Dermis microvascular lymphatic vessel endothelial cell (primary cell): ENCODE results near the gene IFRD2. TPM values are rescaled to one million over a fixed set of nuclear protein-coding genes. Genes with fewer than 3 reads are reported as not detected.
"Not testable (repeated sequence)": the region's sequence is repeated elsewhere in the genome, so short reads cannot be mapped to it uniquely, and the experiment has no call there.

Experiments used
- DNase-seq, 2 donors: peaks; one replicate each; pipeline versions ENCODE4 v3.0.0 to v3.0.0-alpha.2; 2010; ENCODE audit warnings: low read depth in 2 of 2
- total RNA-seq: library from RNA; depleted of rRNA; stranded (reverse); fragments of >200 nt; gene quantifications from 2 replicates; pipeline ENCODE4 v1.2.1, GENCODE V29; 2014

Gene IFRD2
- total RNA-seq, 1 donor from 2014 or later: 117 TPM

DNA sequence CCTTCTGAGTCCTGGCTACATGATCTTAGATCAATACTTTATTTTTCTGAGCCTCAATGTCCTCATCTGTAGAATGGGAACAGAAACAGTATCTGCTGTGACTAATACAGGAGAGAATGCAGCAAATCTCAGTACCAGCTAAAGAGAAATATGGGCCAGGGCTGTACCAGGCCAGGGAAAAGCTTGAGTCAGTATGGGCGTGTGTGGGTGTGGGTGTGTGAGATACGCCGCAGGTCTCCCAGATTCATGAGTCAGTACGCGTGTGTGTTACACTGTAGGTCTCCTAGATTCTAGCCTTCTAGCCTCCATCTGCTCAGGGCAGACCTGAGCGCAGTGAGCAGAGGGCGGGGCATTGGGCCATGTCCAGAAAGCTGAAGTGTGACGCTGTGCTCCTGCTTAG, 41.0 kb downstream of the IFRD2 start:
- peak in 1 of 2 donors; percentile 82 for DNase-seq

DNA sequence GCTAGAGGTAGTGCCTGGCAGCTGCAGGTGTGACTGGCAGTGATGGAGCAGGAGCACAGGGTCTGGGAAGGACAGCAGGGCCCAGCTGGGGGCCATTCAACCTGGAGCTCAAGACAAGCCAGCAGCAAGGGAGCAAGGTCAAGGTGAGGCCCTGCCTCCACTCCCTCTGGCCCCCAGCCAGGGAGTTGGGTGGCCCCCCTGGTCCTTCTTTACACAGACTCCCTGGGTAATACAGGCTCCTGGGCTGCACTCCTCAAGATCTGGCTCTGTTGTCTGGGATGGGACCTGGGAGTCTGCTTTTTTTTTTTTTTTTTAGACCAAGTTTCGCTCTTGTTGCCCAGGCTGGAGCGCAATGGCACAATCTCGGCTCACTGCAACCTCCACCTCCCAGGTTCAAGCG, 41.7 kb downstream of the IFRD2 start:
- DNase-seq: no peak

DNA sequence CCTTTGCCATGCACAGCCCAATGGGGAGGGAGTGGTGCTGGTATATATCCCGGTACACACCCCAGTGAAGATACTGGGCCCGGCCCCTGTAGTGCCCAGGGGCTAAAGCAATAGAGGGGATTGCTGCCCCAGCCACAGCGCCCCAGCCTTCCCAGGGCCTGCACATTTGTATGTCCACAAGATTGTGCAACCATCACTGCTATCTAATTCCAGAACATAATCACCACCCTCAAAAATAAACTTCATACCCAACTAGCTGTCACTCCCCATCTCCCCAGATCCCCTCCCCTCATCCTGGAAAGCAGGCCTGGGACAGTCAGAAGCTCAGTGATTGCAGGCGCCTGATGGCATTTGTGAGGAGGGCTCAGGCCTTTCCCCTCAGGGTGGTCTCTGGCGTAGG, 42.8 kb downstream of the IFRD2 start:
- no peak for DNase-seq

DNA sequence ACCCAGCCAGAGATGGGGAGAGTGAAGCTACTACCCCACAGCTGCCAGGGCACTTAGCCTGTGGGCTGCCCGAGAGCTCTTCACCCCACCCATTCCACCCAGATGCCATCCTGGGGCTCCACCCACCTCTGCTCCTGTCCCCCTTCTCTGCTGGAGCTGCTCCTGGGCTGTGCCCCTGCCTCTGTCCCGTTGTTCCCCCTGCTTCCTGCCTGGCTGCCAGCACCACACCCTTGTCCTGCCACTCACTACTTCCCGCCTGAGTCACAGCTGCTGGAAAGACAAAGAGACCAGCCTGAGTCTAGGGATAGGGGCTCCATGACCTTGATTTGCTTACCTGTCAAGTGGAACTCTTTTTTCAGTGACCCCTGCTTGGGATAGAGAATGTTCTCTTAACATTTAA, 43.8 kb downstream of the IFRD2 start:
- peak; percentile 52 to 85 for DNase-seq

DNA sequence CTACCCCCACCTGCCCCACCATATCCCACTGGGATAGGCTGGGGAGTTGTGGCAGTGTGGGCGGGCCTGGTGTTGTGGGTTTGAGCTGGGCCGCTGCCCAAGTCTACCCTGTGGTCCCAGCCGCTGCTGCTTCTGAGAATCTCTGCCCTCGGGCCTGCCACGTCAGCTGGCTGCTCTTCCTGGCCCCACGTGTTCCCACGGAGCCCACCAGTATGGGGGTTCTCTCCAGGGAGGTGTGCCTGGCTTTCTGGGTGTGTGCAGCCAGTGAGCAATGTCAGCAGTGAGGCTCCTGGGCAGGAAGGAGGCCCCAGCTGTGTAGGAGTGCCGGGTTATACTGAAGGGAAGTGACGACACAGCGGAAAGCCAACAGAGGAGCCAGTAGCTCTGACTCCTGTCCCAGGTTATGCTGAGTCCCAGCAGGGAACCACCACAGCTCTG, 45.7 kb downstream of the IFRD2 start:
- DNase-seq: peak; percentile 81 to 86

DNA sequence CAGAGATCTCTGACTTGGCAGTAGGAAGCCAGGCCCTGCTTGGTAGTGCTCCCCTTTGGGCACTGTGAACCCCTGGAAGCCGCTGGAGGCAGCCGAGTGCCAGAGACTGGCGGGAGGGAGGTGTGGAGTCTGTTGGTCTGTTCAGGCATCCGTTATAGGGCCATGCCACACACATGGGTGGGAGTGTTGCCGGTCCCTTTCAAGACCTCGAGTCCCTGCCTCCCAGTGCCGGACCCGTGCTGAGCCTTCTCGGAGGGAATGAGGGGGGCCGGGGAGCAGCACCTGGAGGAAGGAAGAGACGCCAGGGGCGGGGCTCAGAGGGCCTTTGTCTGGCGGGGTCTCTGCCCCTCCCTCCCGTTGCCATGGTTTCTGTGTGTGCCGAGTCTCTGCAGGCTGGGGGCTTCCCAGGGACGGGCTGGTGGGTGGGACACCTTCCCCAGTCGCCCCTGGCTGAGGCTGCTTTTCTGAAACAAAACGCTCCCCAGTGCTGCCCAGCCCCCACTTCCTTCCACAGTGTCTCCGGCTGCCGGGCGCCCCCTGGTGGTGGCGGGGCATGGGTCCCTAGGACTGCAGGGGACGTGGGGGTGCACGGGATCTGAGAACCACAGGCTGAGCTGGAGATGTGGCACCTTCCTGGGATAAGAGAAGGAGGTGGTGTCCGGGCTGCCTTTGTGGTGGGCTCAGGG, 46.3 kb downstream of the IFRD2 start:
- peak in 1 of 2 donors; percentile 92 for DNase-seq

DNA sequence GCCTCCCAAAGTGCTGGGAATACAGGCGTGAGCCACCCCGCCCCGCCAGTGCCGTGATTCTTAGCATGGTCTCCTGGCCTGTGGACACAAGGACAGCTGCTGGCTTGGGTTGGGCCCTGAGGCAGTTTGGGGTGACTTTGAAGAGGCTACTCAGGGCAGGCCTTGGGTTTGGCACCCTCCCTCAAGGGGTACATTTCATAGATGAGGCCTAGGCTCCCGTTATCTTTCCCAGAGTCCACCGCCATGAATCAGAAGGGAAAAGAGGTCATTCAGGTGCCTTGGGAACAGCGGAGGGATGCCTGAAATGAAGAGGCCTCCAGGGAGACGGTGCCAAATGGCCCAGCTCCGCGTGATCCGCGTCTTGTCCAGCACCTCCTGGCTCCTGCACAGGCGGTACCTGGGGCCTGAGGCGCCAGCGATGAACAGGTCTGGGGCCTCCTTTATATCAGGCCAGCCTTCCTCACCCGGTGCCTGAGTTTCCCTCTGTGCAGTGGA, 46.9 kb downstream of the IFRD2 start:
- peak in 1 of 2 donors; percentile 46 for DNase-seq

DNA sequence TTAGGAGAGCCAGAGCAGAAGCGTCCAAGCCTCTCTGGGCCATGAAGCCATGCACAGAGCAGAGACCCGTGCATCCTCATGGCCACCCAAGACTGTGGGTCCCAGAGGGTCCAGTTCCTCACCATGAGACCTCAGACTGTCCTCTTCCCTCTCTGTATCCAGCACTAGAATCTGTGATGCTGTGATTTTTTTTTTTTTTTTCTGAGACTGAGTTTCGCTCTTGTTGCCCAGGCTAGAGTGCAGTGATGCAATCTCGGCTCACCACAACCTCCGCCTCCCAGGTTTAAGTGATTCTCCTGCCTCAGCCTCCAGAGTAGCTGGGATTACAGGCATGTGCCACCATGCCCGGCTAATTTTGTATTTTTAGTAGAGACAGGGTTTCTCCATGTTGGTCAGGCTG, 47.4 kb downstream of the IFRD2 start:
- not testable (repeated sequence) for DNase-seq

DNA sequence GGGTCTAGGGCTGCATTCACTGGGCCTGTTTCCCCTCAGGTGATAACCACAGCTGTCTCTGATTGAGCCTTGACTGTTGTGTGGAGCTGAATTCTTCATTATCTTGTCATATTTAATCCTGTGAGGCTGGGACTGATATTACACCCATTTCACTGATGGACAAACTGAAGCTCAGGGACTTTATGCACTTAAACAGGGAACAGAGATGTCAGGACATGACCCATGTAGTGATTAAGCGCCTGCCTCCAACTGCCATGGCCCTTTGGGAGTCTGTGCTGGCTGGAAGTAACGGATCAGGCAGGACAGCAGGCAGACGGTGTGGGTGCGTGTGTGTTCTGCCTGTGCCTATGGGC, 48.7 kb downstream of the IFRD2 start:
- DNase-seq: no peak

DNA sequence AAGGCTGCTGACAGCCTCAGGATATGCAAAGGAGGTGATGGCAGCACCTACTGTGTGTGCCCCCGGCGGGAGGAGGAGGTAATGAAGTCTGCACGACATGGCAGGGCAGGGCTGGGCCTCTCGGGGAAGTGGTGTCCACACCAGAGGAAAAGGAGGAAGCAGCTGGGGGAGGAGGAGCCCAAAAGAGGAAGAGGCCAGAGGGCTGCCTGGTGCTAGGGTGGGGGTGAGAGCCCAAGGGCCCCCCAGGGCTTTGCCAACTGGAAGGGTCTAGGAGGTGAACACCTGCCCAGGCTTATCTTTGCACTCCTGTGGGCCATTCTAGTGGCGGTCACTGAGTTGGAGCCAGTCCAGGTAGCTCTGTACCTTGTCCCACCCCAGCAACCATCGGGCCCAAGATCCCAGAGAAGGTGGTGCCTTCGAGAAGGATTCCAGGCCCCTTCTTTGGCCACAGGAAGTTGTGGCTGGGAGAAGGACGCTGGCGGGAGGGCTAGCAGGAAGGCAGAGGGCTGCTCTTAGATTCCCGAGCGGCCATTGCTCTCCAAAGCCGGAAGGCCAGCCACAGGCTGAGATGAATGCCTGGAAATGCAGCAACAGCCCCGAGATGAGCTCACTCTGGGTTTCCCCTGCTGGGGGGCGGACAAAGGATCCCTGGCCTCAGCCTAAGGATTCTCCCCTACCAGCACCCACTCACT, 49.2 kb downstream of the IFRD2 start:
- peak; percentile 70 to 96 for DNase-seq

DNA sequence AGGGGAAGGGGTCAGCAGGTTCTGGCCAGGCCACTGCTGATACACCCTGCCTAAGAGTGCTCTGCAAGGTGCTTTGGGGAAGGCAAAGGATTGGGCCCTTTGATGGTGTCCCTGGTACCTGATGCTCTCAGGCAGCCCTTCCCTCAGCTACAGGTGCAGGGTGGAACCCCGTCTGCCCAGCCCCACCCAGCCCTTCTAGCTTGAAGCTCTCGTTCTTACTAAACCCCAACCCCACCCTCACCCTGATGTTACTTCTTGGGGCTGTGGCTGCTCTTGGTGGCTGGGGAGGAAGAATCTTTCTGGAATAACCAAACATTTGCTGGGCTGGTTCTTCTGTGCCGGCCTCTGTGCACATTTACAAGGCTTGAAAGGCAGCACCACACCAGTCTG, 49.9 kb downstream of the IFRD2 start:
- no peak for DNase-seq

DNA sequence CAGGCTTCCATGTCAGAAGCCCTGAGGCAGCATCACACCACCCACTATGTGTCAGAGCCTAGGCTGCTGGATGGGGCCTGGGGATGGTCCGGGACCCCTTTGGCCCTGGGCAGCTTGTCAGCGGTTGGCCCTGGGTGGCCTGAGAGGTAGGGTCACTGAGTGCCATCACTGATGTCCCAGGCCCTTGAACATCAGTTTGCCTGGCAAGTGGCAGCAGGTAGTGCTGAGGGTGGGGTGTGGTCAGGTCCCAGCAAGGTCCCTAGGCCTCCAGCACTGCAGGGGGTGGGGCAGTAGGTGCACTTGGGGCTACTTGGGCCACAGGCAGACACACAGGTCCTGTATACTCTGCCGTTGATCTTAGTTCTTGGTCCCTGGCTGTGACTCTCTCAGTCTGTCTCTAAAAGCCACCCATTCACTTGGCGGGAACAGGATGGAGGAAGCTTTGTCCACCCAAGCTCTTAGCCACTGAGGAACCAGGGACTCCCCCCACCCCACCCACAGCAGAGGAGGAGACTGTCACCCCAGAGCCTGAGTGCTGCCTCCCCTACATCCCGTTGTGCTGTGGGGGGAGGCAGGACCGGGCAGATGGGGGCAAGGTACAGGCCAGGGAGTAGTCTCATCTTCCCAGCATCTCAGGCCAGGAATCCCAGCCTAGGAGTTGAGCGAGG, 50.4 kb downstream of the IFRD2 start:
- no peak for DNase-seq

DNA sequence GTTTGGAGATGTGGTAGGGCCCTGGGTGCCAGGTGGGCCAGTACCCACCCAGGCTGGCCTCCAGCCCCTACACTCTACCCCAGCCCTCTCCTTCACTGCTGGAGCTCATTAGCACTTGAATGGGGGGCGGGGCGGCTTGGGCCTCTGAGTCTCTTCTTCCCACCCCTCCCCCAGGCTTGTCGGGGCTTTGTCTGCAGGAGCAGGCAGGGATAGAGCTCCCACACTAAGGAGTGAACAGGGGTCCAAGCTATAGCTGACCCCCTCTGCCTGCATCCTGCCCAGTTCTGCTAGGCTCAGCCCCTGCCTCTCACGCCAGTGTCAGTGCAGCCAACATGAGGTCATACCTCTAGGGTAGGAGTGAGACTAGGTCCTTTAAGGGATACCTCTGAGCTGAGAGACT, 51.1 kb downstream of the IFRD2 start:
- DNase-seq: peak in 1 of 2 donors; percentile 31

DNA sequence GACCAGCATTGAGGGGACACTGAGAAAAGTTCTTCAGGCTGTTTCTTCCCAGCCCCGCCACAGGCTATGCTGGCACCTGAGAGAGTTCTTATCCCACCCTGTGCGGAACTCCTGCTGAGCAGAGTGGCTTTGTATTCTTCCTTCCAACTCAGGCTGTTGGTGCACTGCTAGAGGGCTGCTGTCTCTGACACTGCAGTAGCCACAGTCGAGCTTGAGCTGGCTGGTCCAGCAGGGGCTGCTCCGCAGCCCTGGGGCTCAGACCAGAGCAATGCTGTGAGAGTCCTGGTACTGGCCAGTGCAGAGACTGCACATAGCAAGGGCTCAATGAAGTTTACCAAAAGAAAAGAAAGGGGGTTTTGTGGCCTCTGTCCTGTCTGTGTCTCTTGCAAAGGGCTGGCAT, 52.6 kb downstream of the IFRD2 start:
- DNase-seq: no peak

DNA sequence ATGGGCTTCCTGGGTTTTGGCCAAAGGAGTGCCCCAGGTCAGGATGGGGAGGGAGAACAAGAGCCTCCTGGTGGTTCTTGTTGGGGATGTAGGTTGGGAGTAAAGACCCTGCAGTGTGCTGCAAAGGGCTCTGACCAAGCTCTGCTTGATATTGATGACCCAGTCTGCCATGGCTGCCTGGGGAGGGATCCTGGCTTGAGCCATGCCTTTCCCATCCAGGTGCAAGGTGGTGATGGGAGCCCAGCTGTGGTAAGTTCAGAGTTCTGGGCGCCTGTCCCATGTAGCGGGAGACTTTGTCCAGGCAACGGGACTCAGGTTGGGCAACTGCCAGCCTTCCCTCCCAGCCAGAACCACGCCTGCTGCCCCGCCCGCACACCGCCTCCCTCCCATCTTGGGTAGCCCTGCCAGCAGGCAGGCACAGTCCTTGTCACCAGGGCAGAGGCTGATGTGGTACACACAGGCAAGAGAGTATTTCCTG, 53.6 kb downstream of the IFRD2 start:
- DNase-seq: peak in 1 of 2 donors; percentile 56

DNA sequence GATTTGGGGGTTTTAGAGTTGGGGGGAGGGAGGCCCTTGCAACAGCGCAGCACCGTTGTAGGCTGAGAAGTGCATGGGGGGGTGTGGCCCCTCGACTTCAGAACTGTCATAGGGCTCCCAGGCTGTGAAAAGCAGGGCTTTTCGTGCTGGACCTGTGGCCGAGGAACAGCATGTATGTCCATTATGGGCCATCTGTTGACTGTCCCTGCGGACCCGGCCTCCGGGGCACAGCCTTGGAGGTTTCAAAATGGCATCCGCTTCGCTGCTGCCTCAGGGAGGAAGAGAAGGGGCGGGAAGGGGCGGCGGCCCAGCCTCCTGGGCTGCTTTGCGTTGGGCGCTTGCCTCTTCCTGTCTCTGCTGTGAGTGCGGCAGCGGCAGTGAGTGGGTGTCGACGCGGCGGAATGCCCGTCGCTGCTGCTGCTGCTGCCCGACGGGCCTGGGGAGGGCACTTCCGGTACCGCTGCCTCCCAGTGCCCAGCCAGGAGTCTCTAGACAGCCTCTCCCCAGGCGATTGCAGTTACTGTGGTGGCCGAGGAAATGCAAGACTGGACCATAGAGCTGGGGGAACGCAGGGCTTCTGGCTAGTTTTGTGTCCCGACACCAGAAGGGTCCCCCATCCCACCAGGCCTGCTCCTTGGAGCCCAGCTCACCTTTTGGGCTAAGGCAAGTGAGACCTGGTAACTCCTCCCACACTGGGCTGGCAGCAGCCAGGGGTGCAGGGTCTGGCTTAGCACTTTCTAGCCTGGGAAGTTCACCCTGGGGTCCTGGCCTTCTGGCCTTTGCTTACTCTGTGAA, 54.3 kb downstream of the IFRD2 start:
- DNase-seq: peak in 1 of 2 donors; percentile 90

Other genes with a start within 250 kb of the IFRD2 start
- 108 and 148 TPM in 2 replicates for gene RBM5, start 203.5 kb downstream of the IFRD2 start, total RNA-seq
- gene SEMA3F, start 137.1 kb downstream of the IFRD2 start, total RNA-seq: 15.7 and 29.8 TPM in 2 replicates
- gene GNAT1, start 100.8 kb downstream of the IFRD2 start, total RNA-seq: under 0.01 TPM in 1 of 2 replicates, not detected in the other
- under 0.01 TPM in 2 replicates for gene SLC38A3, start 87.2 kb downstream of the IFRD2 start, total RNA-seq
- gene GNAI2, start 56.2 kb downstream of the IFRD2 start, total RNA-seq: 390 and 560 TPM in 2 replicates
- gene SEMA3B, start 23.3 kb downstream of the IFRD2 start, total RNA-seq: 0.26 and 0.51 TPM in 2 replicates
- not detected in 2 replicates for gene LSMEM2, start 13.3 kb downstream of the IFRD2 start, total RNA-seq
- gene HYAL3, start 7.0 kb upstream of the IFRD2 start, total RNA-seq: 17.5 and 23.6 TPM in 2 replicates
- gene NAA80, start 7.0 kb upstream of the IFRD2 start, total RNA-seq: 4.0 and 4.5 TPM in 2 replicates
- 4.6 and 6.7 TPM in 2 replicates for gene HYAL1, start 11.1 kb upstream of the IFRD2 start, total RNA-seq
- 384 and 564 TPM in 2 replicates for gene HYAL2, start 30.3 kb upstream of the IFRD2 start, total RNA-seq
- gene TUSC2, start 35.8 kb upstream of the IFRD2 start, total RNA-seq: 20.7 and 22.3 TPM in 2 replicates
- gene RASSF1, start 48.4 kb upstream of the IFRD2 start, total RNA-seq: 12.6 and 23.9 TPM in 2 replicates
- gene ZMYND10, start 53.3 kb upstream of the IFRD2 start, total RNA-seq: under 0.01 and 0.25 TPM in 2 replicates
- 12.3 and 16.9 TPM in 2 replicates for gene NPRL2, start 58.3 kb upstream of the IFRD2 start, total RNA-seq
- gene CYB561D2, start 58.4 kb upstream of the IFRD2 start, total RNA-seq: 18.9 and 23.9 TPM in 2 replicates
- gene TMEM115, start 67.1 kb upstream of the IFRD2 start, total RNA-seq: 27.0 and 43.9 TPM in 2 replicates
- under 0.01 TPM in 2 replicates for gene CACNA2D2, start 211.2 kb upstream of the IFRD2 start, total RNA-seq